Measurements from ENCODE around the gene ERBB4.
"Not testable (repeated sequence)": the region's sequence is repeated elsewhere in the genome, so short reads cannot be mapped to it uniquely, and the experiment has no call there.

Gene ERBB4

GRCh38 chr2:211665299-211665698, 873.3 kb downstream of the ERBB4 start:
- DNase-seq: no peak

- DNase-seq: no peak
These were observed 874.3 kb downstream of the ERBB4 start for GRCh38 chr2:211664321-211664720.

GRCh38 chr2:211654211-211654780, 884.3 kb downstream of the ERBB4 start:
- DNase-seq: no peak

- DNase-seq: no peak
These were observed 886.3 kb downstream of the ERBB4 start for GRCh38 chr2:211652327-211652726.

- DNase-seq: no peak
These were observed 889.3 kb downstream of the ERBB4 start for GRCh38 chr2:211649331-211649730.

GRCh38 chr2:211631503-211631902, 907.1 kb downstream of the ERBB4 start:
- no peak for DNase-seq

- no peak for DNase-seq
These were observed 915.5 kb downstream of the ERBB4 start for GRCh38 chr2:211623096-211623495.

GRCh38 chr2:211620986-211621385, 917.6 kb downstream of the ERBB4 start:
- DNase-seq: no peak

- DNase-seq: no peak
These were observed 920.8 kb downstream of the ERBB4 start for GRCh38 chr2:211617803-211618202.

GRCh38 chr2:211611621-211612020, 927.0 kb downstream of the ERBB4 start:
- no peak for DNase-seq

GRCh38 chr2:211611061-211611518, 927.5 kb downstream of the ERBB4 start:
- peak; percentile 96 for DNase-seq

- no peak for DNase-seq
These were observed 929.5 kb downstream of the ERBB4 start for GRCh38 chr2:211609127-211609526.

GRCh38 chr2:211599146-211599545, 939.5 kb downstream of the ERBB4 start:
- DNase-seq: no peak

- peak; percentile 45 for DNase-seq
These were observed 940.4 kb downstream of the ERBB4 start for GRCh38 chr2:211598238-211598637.

- DNase-seq: peak; percentile 46
These were observed 946.6 kb downstream of the ERBB4 start for GRCh38 chr2:211592006-211592405.

- DNase-seq: peak; percentile 31
These were observed 947.2 kb downstream of the ERBB4 start for GRCh38 chr2:211591426-211591825.

GRCh38 chr2:211568439-211568838, 970.2 kb downstream of the ERBB4 start:
- DNase-seq: no peak

GRCh38 chr2:211564441-211564840, 974.2 kb downstream of the ERBB4 start:
- no peak for DNase-seq

GRCh38 chr2:211545582-211545981, 993.0 kb downstream of the ERBB4 start:
- no peak for DNase-seq

GRCh38 chr2:211534632-211535031, 1004.0 kb downstream of the ERBB4 start:
- no peak for DNase-seq

GRCh38 chr2:211524248-211524647, 1014.4 kb downstream of the ERBB4 start:
- DNase-seq: not testable (repeated sequence)

GRCh38 chr2:211516537-211516936, 1022.1 kb downstream of the ERBB4 start:
- DNase-seq: no peak

- no peak for DNase-seq
These were observed 1024.6 kb downstream of the ERBB4 start for GRCh38 chr2:211514049-211514448.

- no peak for DNase-seq
These were observed 1025.2 kb downstream of the ERBB4 start for GRCh38 chr2:211513446-211513845.

GRCh38 chr2:211512806-211513205, 1025.8 kb downstream of the ERBB4 start:
- no peak for DNase-seq

Data from OCI-M1 (cell line).